K562 (cell line): ENCODE measurements around the gene ATF1. TPM values are rescaled to one million over a fixed set of nuclear protein-coding genes. Genes with fewer than 3 reads are reported as not detected.
"Not testable (repeated sequence)": the region's sequence is repeated elsewhere in the genome, so short reads cannot be mapped to it uniquely, and the experiment has no call there.

ENCODE experiments used
- ATAC-seq: fragments of 200-7000 bp; cut with Tn5 transposase; 3 replicates; pipeline ENCODE4 v1.9.1; 2020; ENCODE audit warnings: moderate library complexity
- BruUV-seq: library from RNA; stranded (reverse); fragments of 400-500 nt; replicated peaks from 2 replicates; lab custom pipeline; 2021; lab: Mats Ljungman, UMichigan
- CTCF ChIA-PET: fragments of 300-600 bp; formaldehyde crosslinking; extraction: SDS; loops from one replicate; lab custom pipeline; 2021; ENCODE audit warnings: low intra/inter-chr PET ratio; lab: Yijun Ruan, JAX
- POLR2A ChIA-PET: fragments of 300-600, 350-650 bp; sonication (Branson Sonifier 250); formaldehyde crosslinking; extraction: SDS; loops from one replicate; lab custom pipeline; 2021; ENCODE audit warnings: antibody characterized with exemption, inconsistent platforms; lab: Yijun Ruan, JAX
- DNase-seq, 4 experiments: peaks; one replicate each; pipeline versions ENCODE4 v3.0.0 to v3.0.0-alpha.2; 2011 to 2018; ENCODE audit warnings: low spot score in 3 of 4, mixed read lengths in 3 of 4; ENCODE audit errors: extremely low read depth in 1 of 4
- FAIRE-seq: peaks from 2 replicates; lab custom pipeline; 2011; peaks lifted over from hg19 to GRCh38; lab: Jason Lieb, UNC
- H2AFZ ChIP-seq: 2 replicates; pipeline ENCODE4 v1.6.0; 2011; ENCODE audit warnings: low read depth, low read length, control low read depth, inconsistent platforms
- H3K27ac ChIP-seq: fragments of 200-600 bp; 3 replicates; pipeline ENCODE4 v1.8.0; 2011; ENCODE audit warnings: low read depth, mild to moderate bottlenecking, control low read depth, inconsistent platforms, low read length, moderate library complexity, mixed read lengths; ENCODE audit errors: extremely low read depth
- H3K27me3 ChIP-seq, 2 experiments: fragments of 300-600 bp in 1 of 2; 2 replicates in 1 of 2; 3 replicates in 1 of 2; pipeline versions ENCODE4 v1.6.0 to v1.8.0; 2011; ENCODE audit warnings: inconsistent platforms in 2 of 2, low read length in 2 of 2, mild to moderate bottlenecking in 1 of 2, mixed read lengths in 1 of 2, moderate library complexity in 1 of 2; ENCODE audit not compliant: control insufficient read depth in 2 of 2, insufficient read depth in 2 of 2
- H3K36me3 ChIP-seq: fragments of 300-600 bp; 3 replicates; pipeline ENCODE4 v1.8.0; 2011; ENCODE audit warnings: mild to moderate bottlenecking, low read length, inconsistent platforms; ENCODE audit not compliant: control insufficient read depth, insufficient read depth
- H3K4me1 ChIP-seq, 2 experiments: fragments of 200-600 bp in 1 of 2; replicated peaks in 1 of 2; 2 replicates in 1 of 2; 3 replicates in 1 of 2; pipeline versions ENCODE4 v1.5.1 to v1.8.0; 2011; ENCODE audit warnings: inconsistent platforms in 2 of 2, low read length in 2 of 2, mild to moderate bottlenecking in 1 of 2, mixed read lengths in 1 of 2, moderate library complexity in 1 of 2; ENCODE audit not compliant: control insufficient read depth in 2 of 2, insufficient read depth in 2 of 2
- H3K4me2 ChIP-seq: 2 replicates; pipeline ENCODE4 v1.6.1; 2011; ENCODE audit warnings: low read length, control low read depth, inconsistent platforms, mixed read lengths; ENCODE audit not compliant: insufficient read depth
- H3K4me3 ChIP-seq: fragments of 200-600 bp; sonication (generic), shearing (Covaris generic); 2 replicates; pipeline ENCODE4 v1.5.1; 2016; ENCODE audit warnings: control low read depth, inconsistent platforms
- H3K79me2 ChIP-seq: fragments of 200-600 bp; 3 replicates; pipeline ENCODE4 v1.8.0; 2011; ENCODE audit warnings: low read length, inconsistent platforms; ENCODE audit not compliant: control insufficient read depth, insufficient read depth
- H3K9ac ChIP-seq, 2 experiments: 2 replicates each; pipeline versions ENCODE4 v1.6.0 to v1.6.1; 2011; ENCODE audit warnings: low read depth in 2 of 2, low read length in 2 of 2, control low read depth in 1 of 2, inconsistent platforms in 1 of 2, mild to moderate bottlenecking in 1 of 2, mixed read lengths in 1 of 2; ENCODE audit not compliant: insufficient read depth in 1 of 2
- H3K9me1 ChIP-seq: one replicate; pipeline ENCODE4 v1.6.0; 2011; ENCODE audit warnings: inconsistent platforms, mild to moderate bottlenecking, low read length, moderate library complexity; ENCODE audit not compliant: control insufficient read depth, insufficient read depth
- H3K9me3 ChIP-seq: replicated peaks from 2 replicates; pipeline ENCODE4 v1.5.1; 2011; ENCODE audit warnings: low read depth, low read length, inconsistent platforms; ENCODE audit not compliant: control insufficient read depth, insufficient read depth
- H4K20me1 ChIP-seq: replicated peaks from 2 replicates; pipeline ENCODE4 v1.6.1; 2011; ENCODE audit warnings: low read length, inconsistent platforms, mixed read lengths; ENCODE audit not compliant: control insufficient read depth, insufficient read depth
- BCOR ChIP-seq: fragments of 450-650 bp; IDR thresholded peaks from 2 replicates; pipeline ENCODE4 v1.6.1; 2016
- KDM1A ChIP-seq, 2 experiments: fragments of 450-650 bp; IDR thresholded peaks; 2 replicates each; pipeline ENCODE4 v1.6.1; 2016; ENCODE audit warnings: mild to moderate bottlenecking in 2 of 2
- RBM25 ChIP-seq: fragments of 200-400 bp; formaldehyde crosslinking; IDR thresholded peaks from 2 replicates; pipeline ENCODE4 v1.6.1; 2018; ENCODE audit warnings: low read length, low read depth, moderate library complexity; ENCODE audit not compliant: severe bottlenecking
- RCOR1 ChIP-seq, 2 experiments: IDR thresholded peaks; 2 replicates each; pipeline ENCODE4 v1.6.1; 2012; ENCODE audit warnings: low read depth in 2 of 2, low read length in 2 of 2, borderline replicate concordance in 1 of 2, improper control_type of control experiment in 1 of 2
- ZNF146 ChIP-seq: IDR thresholded peaks from one replicate; pipeline ENCODE4 v1.6.1; 2018; ENCODE audit warnings: missing compliant biosample characterization; ENCODE audit not compliant: unreplicated experiment
- WGBS: fragments of 100-300 bp; shearing (Covaris generic); methylation state at CpG from one replicate; pipeline ENCODE4 v1.1.6; 2016; ENCODE audit warnings: low coverage, mixed read lengths; ENCODE audit not compliant: insufficient coverage; ENCODE audit errors: missing lambda C conversion rate; 5-methylcytosine and 5-hydroxymethylcytosine counted together
- in situ Hi-C: fragments of 300-500 bp; cut with MboI; formaldehyde crosslinking; loops from 4 replicates; pipeline ENCODE4 v1.15.0; 2018; ENCODE audit warnings: inconsistent platforms, mixed read lengths
- intact Hi-C: fragments of 100-400 bp; cut with micrococcal nuclease; formaldehyde crosslinking; loops from 2 replicates; pipeline ENCODE4 v1.14.2; 2022
- polyA plus RNA-seq, 8 experiments: library from polyadenylated mRNA; depleted of rRNA in 4 of 8; stranded (reverse) in 5 of 8; unstranded in 3 of 8; fragments of >200 nt; fragmentation: Nextera tagmentation in 2 of 8; fragmentation: Illumina TruSeq in 1 of 8; extraction: Ambion mirVana in 2 of 8; extraction: Trizol in 1 of 8; gene quantifications; 2 replicates each; pipeline versions ENCODE4 v1.2.1 to v1.2.3, GENCODE V29; 2011 to 2014; ENCODE audit warnings: inconsistent platforms in 1 of 8, missing spikeins in 1 of 8
- total RNA-seq, 7 experiments: library from RNA; depleted of rRNA in 6 of 7; stranded (reverse); fragments of >200 nt in 6 of 7; fragmentation: Illumina TruSeq in 2 of 7; extraction: Trizol in 2 of 7; gene quantifications; 2 replicates each; pipeline versions ENCODE4 v1.2.1 to v1.2.3, GENCODE V29; 2011 to 2021; ENCODE audit warnings: low replicate concordance in 1 of 7

The ATF1 gene
- total and polyA plus RNA-seq, 9 of the 15 experiments (the other 6 are each of a cell fraction or from before 2014, with no cell fraction given) = 19.8 to 83.5 (median 51.4) TPM

DNA sequence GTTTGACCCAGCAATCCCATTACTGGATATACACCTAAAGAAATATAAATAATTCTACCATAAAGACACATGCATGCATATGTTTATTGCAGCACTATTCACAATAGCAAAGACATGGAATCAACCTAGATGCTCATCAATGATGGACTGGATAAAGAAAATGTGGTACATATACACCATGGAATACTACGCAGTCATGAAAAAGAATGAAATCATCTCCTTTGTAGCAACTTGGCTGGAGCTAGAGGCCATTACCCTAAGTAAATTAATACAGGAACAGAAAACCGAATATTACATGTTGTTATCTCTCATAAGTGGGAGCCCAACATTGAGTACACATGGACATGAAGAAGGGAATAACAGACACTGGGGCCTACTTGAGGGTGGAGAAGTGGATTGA is 91.8 kb downstream of the ATF1 start:
- peak; percentile 98 for TF ChIP-seq ZNF146 (CRISPR knock-in tag)
- TF ChIP-seq RBM25 = peak; percentile 74
- TF ChIP-seq RCOR1 (IDR thresholded peaks at IDR 0.05; ENCODE audit: borderline replicate concordance in 1 of 2, low read depth in 2 of 2, low read length in 2 of 2) = 0 out of 4 replicates have a peak, but pooled peaks of 1 of the 2 experiments have one; percentile 11
- peak; percentile 65 for TF ChIP-seq BCOR
- peak; percentile 36 to 38; a peak in 2 of 4 replicates for TF ChIP-seq KDM1A (IDR thresholded peaks at IDR 0.05)
- TF ChIP-seq, all 486 proteins: peak for 5; not testable (repeated sequence) for 481
- H3K9me3 ChIP-seq, ATAC-seq, H2AFZ ChIP-seq, DNase-seq, H3K4me3 ChIP-seq, H3K4me2 ChIP-seq, BruUV-seq, FAIRE-seq, H3K79me2 ChIP-seq, H3K9me1 ChIP-seq, H3K4me1 ChIP-seq, intact Hi-C loops, H3K9ac ChIP-seq, H4K20me1 ChIP-seq, CTCF ChIA-PET, H3K36me3 ChIP-seq, H3K27me3 ChIP-seq, H3K27ac ChIP-seq, in situ Hi-C loops: not testable (repeated sequence)
- WGBS = 52% methylated on average over 2 of the region's 2 CpGs
- POLR2A ChIA-PET = interaction anchor here (0.6 kb wide), 1 partner anchor 10 kb away, joined by 3 read pairs; no protein-coding TSS in a partner anchor
